Thymus (tissue), 11 donors: ENCODE measurements around the gene EBLN2. TPM values are rescaled to one million over a fixed set of nuclear protein-coding genes. Genes with fewer than 3 reads are reported as not detected.
A peak's percentile ranks its signal among the peaks of the same experiment; 100 is the strongest.

ENCODE experiments used
- DNase-seq, 9 donors: peaks; one replicate each; pipeline ENCODE4 v3.0.0-alpha.2; 2013; ENCODE audit warnings: low spot score in 9 of 9, low read depth in 6 of 9, missing footprints in 1 of 9
- H3K27ac ChIP-seq, 2 donors: one replicate each; pipeline ENCODE4 v1.5.1; 2013; ENCODE audit warnings: control low read depth in 1 of 2, low read depth in 1 of 2, low read length in 1 of 2, mild to moderate bottlenecking in 1 of 2, moderate library complexity in 1 of 2
- H3K27me3 ChIP-seq, 2 donors: one replicate each; pipeline ENCODE4 v1.5.1; 2013; ENCODE audit warnings: low read length in 1 of 2; ENCODE audit not compliant: control insufficient read depth in 2 of 2, insufficient read depth in 1 of 2
- H3K36me3 ChIP-seq, 2 donors: one replicate each; pipeline ENCODE4 v1.5.1; 2013; ENCODE audit warnings: low read length in 1 of 2, mild to moderate bottlenecking in 1 of 2, moderate library complexity in 1 of 2; ENCODE audit not compliant: control insufficient read depth in 2 of 2, insufficient read depth in 2 of 2
- H3K4me1 ChIP-seq, 2 donors: one replicate each; pipeline ENCODE4 v1.5.1; 2013; ENCODE audit warnings: low read length in 2 of 2; ENCODE audit not compliant: control insufficient read depth in 2 of 2, insufficient read depth in 2 of 2
- H3K4me3 ChIP-seq, 2 donors: one replicate each; pipeline ENCODE4 v1.5.1; 2013; ENCODE audit warnings: low read length in 2 of 2, control low read depth in 1 of 2, mild to moderate bottlenecking in 1 of 2
- H3K9me3 ChIP-seq, 2 donors: one replicate each; pipeline ENCODE4 v1.5.1; 2013; ENCODE audit warnings: low read length in 1 of 2, mild to moderate bottlenecking in 1 of 2; ENCODE audit not compliant: control insufficient read depth in 2 of 2, insufficient read depth in 1 of 2
- WGBS: extraction: QIAGEN DNeasy Blood & Tissue Kit; methylation state at CpG from one replicate; pipeline ENCODE4 v1.1.7; 2013; 5-methylcytosine and 5-hydroxymethylcytosine counted together
- polyA plus RNA-seq: library from polyadenylated mRNA; stranded (reverse); fragments of 200-250 nt; gene quantifications from one replicate; pipeline ENCODE4 v1.2.3, GENCODE V29; 2013
- total RNA-seq: library from RNA; stranded (reverse); fragments of 120-200 nt; gene quantifications from one replicate; pipeline ENCODE4 v1.2.4, GENCODE V29; 2013
- donor health status: healthy.

Gene EBLN2
- total and polyA plus RNA-seq, 2 donors, result 0.94 to 4.2 TPM

DNA sequence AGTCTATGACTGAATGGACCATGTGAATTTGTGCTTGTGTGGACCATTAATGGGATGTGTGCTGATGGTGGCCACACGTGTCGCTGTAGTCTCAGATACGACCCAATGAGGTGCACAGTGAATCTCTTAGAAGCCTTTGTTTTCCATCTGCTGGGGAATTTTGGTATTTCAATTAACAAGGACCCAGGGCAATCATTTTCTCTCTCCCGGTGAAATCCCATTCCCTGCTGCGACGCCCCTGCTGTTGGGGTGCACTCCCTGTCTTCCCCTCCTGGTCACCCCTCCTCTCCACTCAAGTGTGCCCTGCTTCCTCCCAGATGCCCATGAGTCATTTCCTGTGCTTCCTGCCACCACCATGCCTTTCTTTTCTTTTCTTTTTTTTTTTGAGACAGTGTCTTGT is 32.7 kb downstream of the EBLN2 start:
- Histone ChIP-seq H3K27ac (no peak overlapping the region), H3K9me3 (no peaks in the 10 kb centered on the region), H3K36me3 (no peaks in the 10 kb centered on the region), H3K4me1 (peaks cover 0 to 3% of the 10 kb centered on the region in 2 donors), H3K27me3 (no peaks in the 10 kb centered on the region), H3K4me3 (no peak overlapping the region)
- DNase-seq, result no peak
- WGBS, result 40% methylated on average over 6 of the region's 6 CpGs

DNA sequence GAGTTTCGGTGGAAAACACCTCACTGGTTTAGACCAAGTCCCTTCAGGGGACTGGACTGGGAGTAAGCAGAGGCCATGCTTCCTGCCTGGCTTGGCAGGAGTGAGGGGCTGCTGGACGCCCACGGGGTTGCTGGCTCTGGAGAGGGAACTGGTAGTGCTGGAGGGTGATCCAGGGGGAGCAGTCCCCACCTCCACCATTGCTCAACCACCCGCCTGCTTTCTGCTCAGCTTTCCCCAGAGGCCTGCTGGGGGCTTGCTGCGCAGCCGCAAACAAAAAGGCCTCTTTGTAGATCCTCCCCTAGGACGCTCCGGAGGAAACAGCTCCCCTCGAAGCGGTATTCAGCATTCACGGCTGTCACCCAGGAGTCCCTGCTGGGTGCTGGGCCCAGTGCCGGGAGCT is 33.5 kb downstream of the EBLN2 start:
- DNase-seq, result no peak
- 94% methylated on average over 12 of the region's 12 CpGs for WGBS
- Histone ChIP-seq H3K36me3 (no peaks in the 10 kb centered on the region), H3K4me1 (peaks cover 0 to 3% of the 10 kb centered on the region in 2 donors), H3K27me3 (no peaks in the 10 kb centered on the region), H3K4me3 (no peak overlapping the region), H3K27ac (no peak overlapping the region), H3K9me3 (no peaks in the 10 kb centered on the region)

DNA sequence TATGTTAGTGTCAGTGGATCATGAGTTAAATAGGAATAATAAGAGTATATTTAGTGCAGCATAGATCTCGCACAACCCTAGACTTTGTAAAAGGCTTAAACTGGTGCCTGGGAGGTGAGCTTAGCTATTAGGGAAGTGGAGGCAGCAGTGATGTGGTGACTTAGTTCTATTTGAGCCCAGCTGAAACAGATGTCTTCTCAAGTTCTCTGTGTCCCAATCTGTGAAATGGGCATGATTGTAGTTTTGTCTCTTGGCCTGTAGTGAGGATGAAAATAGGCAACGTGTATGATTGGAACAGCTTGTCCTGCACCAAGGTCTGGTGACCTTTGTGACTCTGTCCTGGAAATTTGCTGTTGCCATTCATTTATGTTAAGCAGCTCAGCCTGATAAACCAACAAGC is 34.7 kb downstream of the EBLN2 start:
- DNase-seq, result no peak
- H3K36me3 ChIP-seq, result no peaks in the 10 kb centered on the region
- H3K9me3 ChIP-seq, result no peaks in the 10 kb centered on the region
- H3K27me3 ChIP-seq, result no peaks in the 10 kb centered on the region
- no peak overlapping the region for H3K27ac ChIP-seq
- H3K4me1 ChIP-seq, result peaks cover 3 to 4% of the 10 kb centered on the region in 2 donors
- WGBS, result 98% methylated on average over 2 of the region's 2 CpGs
- H3K4me3 ChIP-seq, result no peak overlapping the region

DNA sequence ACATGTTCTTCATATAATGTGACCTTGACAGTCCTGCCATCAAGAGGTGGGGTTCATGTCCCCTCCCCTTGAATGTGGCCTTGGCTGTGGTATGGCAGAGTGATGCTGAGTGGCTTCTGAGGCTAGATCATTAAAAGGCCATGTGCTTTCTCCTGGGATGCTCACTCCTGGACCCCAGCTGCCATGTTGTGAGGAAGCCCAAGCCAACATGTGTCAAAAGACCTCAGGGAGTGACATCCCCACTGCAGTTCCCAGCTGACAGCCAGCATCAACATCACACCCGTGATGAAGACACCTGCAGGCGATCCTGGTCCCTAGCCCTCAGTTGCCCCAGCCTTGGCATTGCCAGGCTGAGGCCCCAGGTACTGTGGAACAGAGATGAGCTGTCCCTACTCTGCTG is 36.6 kb downstream of the EBLN2 start:
- Histone ChIP-seq H3K27me3 (no peaks in the 10 kb centered on the region), H3K9me3 (no peaks in the 10 kb centered on the region), H3K36me3 (no peaks in the 10 kb centered on the region), H3K27ac (no peak overlapping the region), H3K4me3 (no peak overlapping the region), H3K4me1 (peaks cover 3 to 4% of the 10 kb centered on the region in 2 donors)
- no peak for DNase-seq
- WGBS, result 95% methylated on average over 2 of the region's 2 CpGs

DNA sequence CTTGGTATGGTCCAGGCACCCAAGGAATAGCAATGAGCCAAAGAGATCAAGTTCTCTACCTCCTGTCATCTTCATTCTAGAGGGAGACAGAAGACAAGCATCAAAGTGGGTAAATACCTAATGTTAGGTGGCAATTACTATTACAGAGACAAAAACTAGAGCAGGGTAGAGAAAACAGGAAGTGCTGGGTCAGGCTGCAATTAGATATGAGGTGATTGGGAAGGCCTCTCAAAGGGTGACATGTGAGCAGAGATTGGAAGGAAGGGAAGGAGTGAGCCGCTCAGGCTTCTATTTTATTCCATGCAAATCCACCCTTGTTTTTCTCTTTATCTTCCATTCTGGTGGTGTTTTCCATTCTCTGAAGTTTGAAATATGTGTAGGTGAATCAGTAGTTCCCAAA is 37.4 kb downstream of the EBLN2 start:
- 84% methylated on average over 1 of the region's 1 CpG for WGBS
- Histone ChIP-seq H3K9me3 (no peaks in the 10 kb centered on the region), H3K27ac (no peak overlapping the region), H3K4me1 (peaks cover 3 to 4% of the 10 kb centered on the region in 2 donors), H3K36me3 (no peaks in the 10 kb centered on the region), H3K4me3 (no peak overlapping the region), H3K27me3 (no peaks in the 10 kb centered on the region)
- no peak for DNase-seq

DNA sequence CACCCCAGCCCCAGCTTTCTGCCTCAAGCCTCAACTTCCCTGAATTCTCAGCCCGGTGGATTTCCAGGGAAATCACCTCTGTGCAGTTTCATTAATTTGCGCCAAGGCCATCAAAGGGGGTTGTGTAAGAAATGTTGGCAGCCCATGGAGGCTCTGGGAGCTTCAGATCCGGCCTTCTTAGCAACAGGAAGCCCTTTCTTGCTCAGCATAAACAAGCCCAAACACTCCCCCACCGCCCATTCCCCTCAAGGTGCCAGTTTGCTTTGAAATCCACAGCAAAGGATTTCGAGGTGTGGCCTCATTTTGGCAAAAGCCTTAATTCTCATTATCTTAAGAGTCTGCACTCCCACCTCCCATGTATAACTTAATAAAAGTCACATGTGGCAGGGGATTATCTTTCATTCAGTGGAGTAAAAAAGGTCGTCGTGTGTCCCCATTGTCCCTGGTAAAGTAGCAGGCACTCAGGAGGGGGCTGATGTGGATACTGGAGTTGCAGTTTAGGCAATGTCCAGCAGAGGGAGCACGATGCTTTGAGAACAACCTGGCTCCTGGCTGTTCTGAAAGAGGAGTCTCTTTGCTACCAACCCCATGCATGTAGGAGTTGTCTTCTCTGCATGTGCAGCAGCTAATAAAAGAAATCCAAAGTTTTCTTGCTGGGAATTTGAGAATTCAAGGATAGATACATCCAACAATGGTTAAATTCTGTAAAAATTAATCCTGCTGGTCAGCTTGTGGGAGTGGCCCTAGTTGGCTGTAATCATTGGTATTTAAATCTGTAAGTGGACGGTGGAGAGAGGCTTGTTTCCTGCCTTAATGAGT is 39.5 kb downstream of the EBLN2 start:
- peak; percentile 40 to 88 (median 78) for DNase-seq
- H3K4me1 ChIP-seq, result peaks cover 0 to 4% of the 10 kb centered on the region in 2 donors
- no peaks in the 10 kb centered on the region for H3K9me3 ChIP-seq
- H3K36me3 ChIP-seq, result no peaks in the 10 kb centered on the region
- no peaks in the 10 kb centered on the region for H3K27me3 ChIP-seq
- no peak overlapping the region for H3K27ac ChIP-seq
- no peak overlapping the region for H3K4me3 ChIP-seq
- 43% methylated on average over 9 of the region's 9 CpGs for WGBS

DNA sequence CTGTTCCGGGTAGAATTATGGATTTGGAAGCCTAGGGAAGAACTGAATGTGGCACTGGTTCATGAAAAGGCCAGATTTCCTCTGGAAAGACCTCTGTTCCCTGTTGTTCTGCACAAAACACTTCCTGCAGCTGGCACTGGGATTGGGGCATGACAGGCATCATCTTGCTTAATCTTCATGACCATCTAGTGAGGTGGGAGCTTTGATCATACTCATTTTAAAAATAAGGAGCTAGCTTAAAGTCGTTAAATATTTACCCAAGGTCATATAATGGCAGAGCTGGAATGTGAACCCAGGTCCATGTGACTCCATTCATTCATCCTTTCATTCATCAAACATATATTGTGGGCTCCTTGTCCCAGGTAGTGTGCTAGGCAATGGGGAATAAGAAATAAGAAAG is 40.4 kb downstream of the EBLN2 start:
- H3K27me3 ChIP-seq, result no peaks in the 10 kb centered on the region
- H3K4me1 ChIP-seq, result peaks cover 0 to 4% of the 10 kb centered on the region in 2 donors
- no peak overlapping the region for H3K4me3 ChIP-seq
- no peak overlapping the region for H3K27ac ChIP-seq
- no peaks in the 10 kb centered on the region for H3K36me3 ChIP-seq
- no peaks in the 10 kb centered on the region for H3K9me3 ChIP-seq
- no peak for DNase-seq
- WGBS, result 79% methylated on average over 2 of the region's 2 CpGs

DNA sequence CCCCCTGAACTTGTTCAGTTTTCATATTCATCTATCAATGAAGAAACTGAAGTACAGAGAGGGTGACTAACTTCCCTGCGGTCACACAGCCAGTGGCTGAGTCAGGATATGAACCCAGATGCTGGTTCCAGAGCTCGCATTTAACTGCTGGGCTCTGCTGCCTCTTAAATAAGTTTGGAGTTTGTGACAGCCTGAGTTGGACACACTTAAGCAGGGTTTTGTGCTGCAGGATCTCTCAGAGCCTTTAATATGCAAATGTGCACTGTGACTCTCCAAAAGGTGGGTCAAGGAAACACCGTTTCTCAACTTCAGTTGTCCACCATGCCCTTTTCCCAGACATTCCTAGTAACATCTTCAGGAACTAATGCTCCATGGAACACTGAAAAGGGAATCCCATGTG is 45.8 kb downstream of the EBLN2 start:
- WGBS, result 95% methylated on average over 3 of the region's 3 CpGs
- no peaks in the 10 kb centered on the region for H3K27me3 ChIP-seq

DNA sequence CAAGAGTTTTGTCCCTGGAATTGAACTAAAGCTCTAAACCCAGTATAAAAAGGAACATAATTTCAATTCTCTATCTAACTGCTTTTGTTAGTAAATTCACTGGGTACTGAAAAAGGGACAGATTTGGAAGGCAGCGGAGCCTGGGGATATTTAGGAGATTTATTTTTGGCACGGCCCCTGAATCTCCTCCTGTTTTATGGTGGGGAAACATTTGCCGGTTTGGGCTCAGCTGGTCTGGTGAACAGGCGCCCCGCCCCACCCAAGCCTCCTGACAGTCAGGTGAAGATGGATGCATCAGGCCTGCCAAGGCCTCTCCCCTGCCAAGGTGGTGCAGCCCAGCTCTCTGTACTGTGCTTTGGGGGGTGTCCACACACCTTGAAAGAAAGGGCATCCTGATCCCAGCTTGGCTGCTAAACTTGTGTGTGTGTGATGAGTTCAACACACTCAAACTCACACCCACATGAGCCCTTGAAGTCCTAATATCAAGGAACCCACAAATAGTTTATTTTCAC is 46.3 kb downstream of the EBLN2 start:
- H3K9me3 ChIP-seq, result peaks cover 0 to 2% of the 10 kb centered on the region in 2 donors
- no peaks in the 10 kb centered on the region for H3K4me1 ChIP-seq
- no peak overlapping the region for H3K4me3 ChIP-seq
- WGBS, result 92% methylated on average over 5 of the region's 5 CpGs
- DNase-seq, result no peak
- H3K27me3 ChIP-seq, result no peaks in the 10 kb centered on the region
- no peaks in the 10 kb centered on the region for H3K36me3 ChIP-seq
- no peak overlapping the region for H3K27ac ChIP-seq

More for the DNA sequence above, 45.8 kb downstream of the EBLN2 start:
- H3K9me3 ChIP-seq, result peaks cover 0 to 2% of the 10 kb centered on the region in 2 donors
- no peaks in the 10 kb centered on the region for H3K4me1 ChIP-seq
- H3K27ac ChIP-seq, result no peak overlapping the region
- no peaks in the 10 kb centered on the region for H3K36me3 ChIP-seq
- no peak for DNase-seq
- H3K4me3 ChIP-seq, result no peak overlapping the region
